ENCODE data around the gene KCTD17. TPM values are rescaled to one million over a fixed set of nuclear protein-coding genes. Genes with fewer than 3 reads are reported as not detected.

Gene KCTD17
- total RNA-seq, 1 donor from 2014 or later: 31.3 TPM

DNA sequence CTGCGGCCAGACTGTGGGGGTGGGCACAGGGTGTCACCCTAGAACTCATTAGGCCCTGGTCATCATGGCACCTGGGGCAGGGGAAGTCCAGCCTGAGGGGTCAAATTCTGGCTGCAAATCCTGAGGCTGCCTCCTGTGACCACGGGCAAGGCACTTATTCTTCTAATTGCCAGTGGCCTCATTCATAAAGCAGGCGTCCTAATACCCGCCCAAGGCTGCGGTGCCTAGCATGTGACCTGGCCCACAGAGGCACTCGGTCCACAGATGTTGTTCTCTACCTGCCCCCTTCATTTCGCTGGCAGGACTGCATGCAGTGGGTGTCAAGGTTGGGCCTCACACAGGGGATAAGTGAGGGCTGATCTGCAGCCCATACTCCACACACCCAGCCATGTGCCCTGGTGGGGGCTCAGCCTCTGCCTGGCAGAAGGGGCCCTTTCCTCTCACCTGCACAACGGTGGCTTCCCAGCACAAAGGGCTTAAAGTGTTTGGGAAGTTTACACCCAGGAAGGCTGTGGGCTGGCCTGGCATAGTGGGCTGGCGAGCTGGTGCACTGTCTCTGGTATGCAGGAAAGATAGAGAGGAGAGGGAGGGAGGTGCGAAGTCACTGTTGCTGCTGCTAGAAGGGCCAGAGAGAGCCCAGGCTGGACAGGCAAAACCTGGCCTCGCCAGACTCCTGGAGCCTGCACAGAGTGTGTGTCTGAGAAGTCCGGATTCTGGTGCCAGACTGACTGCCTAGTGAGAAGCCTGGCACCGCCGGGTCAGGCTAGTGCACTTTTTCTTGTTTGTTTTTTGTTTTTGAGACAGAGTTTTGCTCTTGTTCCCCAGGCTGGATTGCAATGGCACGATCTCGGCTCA, 28.8 kb upstream of the KCTD17 start:
- Mint-ChIP-seq H3K36me3 (ENCODE audit: low read depth, unreplicated experiment) (peaks cover 7% of the 10 kb centered on the region), H3K4me3 (ENCODE audit: unreplicated experiment) (no peak overlapping the region), H3K9me3 (ENCODE audit: unreplicated experiment) (no peaks in the 10 kb centered on the region), H3K27ac (ENCODE audit: unreplicated experiment) (no peak overlapping the region), H3K27me3 (ENCODE audit: low read depth, unreplicated experiment) (no peaks in the 10 kb centered on the region), H3K4me1 (ENCODE audit: low read depth, unreplicated experiment) (no peaks in the 10 kb centered on the region)
- H3K9me3 ChIP-seq (ENCODE audit: insufficient read depth, low read depth, low read length): no peaks in the 10 kb centered on the region
- H4K20me1 ChIP-seq (ENCODE audit: insufficient read depth, low read length): peaks cover 57% of the 10 kb centered on the region
- H3K36me3 ChIP-seq (ENCODE audit: insufficient read depth, low read length): peaks cover 7% of the 10 kb centered on the region
- no peak overlapping the region for H3K27ac ChIP-seq (ENCODE audit: low read depth, low read length)
- H3K4me1 ChIP-seq (ENCODE audit: insufficient read depth, low read length): peaks cover 11% of the 10 kb centered on the region
- H2AFZ ChIP-seq (ENCODE audit: low read depth, low read length): no peak overlapping the region
- no peak overlapping the region for H3K4me2 ChIP-seq (ENCODE audit: low read length)
- no peak for FAIRE-seq
- no peak for TF ChIP-seq EZH2 (IDR thresholded peaks at IDR 0.05; ENCODE audit: insufficient read depth, low read length)
- TF ChIP-seq, protein P1, sequence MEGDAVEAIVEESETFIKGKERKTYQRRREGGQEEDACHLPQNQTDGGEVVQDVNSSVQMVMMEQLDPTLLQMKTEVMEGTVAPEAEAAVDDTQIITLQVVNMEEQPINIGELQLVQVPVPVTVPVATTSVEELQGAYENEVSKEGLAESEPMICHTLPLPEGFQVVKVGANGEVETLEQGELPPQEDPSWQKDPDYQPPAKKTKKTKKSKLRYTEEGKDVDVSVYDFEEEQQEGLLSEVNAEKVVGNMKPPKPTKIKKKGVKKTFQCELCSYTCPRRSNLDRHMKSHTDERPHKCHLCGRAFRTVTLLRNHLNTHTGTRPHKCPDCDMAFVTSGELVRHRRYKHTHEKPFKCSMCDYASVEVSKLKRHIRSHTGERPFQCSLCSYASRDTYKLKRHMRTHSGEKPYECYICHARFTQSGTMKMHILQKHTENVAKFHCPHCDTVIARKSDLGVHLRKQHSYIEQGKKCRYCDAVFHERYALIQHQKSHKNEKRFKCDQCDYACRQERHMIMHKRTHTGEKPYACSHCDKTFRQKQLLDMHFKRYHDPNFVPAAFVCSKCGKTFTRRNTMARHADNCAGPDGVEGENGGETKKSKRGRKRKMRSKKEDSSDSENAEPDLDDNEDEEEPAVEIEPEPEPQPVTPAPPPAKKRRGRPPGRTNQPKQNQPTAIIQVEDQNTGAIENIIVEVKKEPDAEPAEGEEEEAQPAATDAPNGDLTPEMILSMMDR (IDR thresholded peaks at IDR 0.05; ENCODE audit: insufficient read depth, low read depth, low read length): no peak
- no peak overlapping the region for H3K9ac ChIP-seq (ENCODE audit: low read length)
- peaks cover 29% of the 10 kb centered on the region for H3K79me2 ChIP-seq (ENCODE audit: insufficient read depth, low read length)
- no peak for DNase-seq (ENCODE audit: low read depth)
- no peaks in the 10 kb centered on the region for H3K27me3 ChIP-seq (ENCODE audit: insufficient read depth, low read length)
- H3K4me3 ChIP-seq (ENCODE audit: insufficient read depth, low read depth, low read length): no peak overlapping the region

DNA sequence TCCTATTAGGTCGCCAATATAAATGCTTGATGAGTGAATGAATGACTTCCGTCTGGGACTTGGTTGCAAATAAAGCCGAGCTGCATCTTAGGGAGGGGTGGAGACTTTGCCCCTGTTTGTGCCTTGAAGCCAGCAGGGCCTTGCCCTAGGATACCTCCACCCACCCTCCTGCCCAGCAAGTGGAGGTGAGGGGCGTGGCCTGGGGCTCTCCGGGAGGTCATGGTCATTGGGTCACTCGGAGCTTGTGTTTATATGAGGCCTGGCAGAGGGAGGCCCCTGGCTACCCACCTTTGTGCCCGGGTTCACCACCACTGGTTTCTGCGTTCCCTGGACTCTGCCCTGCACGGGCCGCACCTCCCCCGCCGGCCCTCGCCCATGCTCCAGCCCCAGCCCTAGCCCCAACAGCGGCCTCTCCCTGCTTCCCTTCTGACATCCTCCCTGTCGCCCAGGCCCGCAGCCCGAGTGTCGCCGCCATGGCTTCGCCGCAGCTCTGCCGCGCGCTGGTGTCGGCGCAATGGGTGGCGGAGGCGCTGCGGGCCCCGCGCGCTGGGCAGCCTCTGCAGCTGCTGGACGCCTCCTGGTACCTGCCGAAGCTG, 27.7 kb upstream of the KCTD17 start:
- Histone ChIP-seq H3K4me3 (ENCODE audit: insufficient read depth, low read depth, low read length) (no peak overlapping the region), H3K4me2 (ENCODE audit: low read length) (no peak overlapping the region), H3K27me3 (ENCODE audit: insufficient read depth, low read length) (no peaks in the 10 kb centered on the region), H3K27ac (ENCODE audit: low read depth, low read length) (no peak overlapping the region), H3K4me1 (ENCODE audit: insufficient read depth, low read length) (peaks cover 6% of the 10 kb centered on the region), H3K36me3 (ENCODE audit: insufficient read depth, low read length) (peaks cover 7% of the 10 kb centered on the region), H3K9ac (ENCODE audit: low read length) (no peak overlapping the region), H4K20me1 (ENCODE audit: insufficient read depth, low read length) (peaks cover 49% of the 10 kb centered on the region), H2AFZ (ENCODE audit: low read depth, low read length) (no peak overlapping the region), H3K79me2 (ENCODE audit: insufficient read depth, low read length) (peaks cover 18% of the 10 kb centered on the region), H3K9me3 (ENCODE audit: insufficient read depth, low read depth, low read length) (no peaks in the 10 kb centered on the region)
- no peak overlapping the region for H3K4me3 Mint-ChIP-seq (ENCODE audit: unreplicated experiment)
- no peak overlapping the region for H3K27ac Mint-ChIP-seq (ENCODE audit: unreplicated experiment)
- no peak for DNase-seq (ENCODE audit: low read depth)
- no peaks in the 10 kb centered on the region for H3K9me3 Mint-ChIP-seq (ENCODE audit: unreplicated experiment)
- H3K36me3 Mint-ChIP-seq (ENCODE audit: low read depth, unreplicated experiment): peaks cover 7% of the 10 kb centered on the region
- FAIRE-seq: no peak
- no peaks in the 10 kb centered on the region for H3K4me1 Mint-ChIP-seq (ENCODE audit: low read depth, unreplicated experiment)
- no peaks in the 10 kb centered on the region for H3K27me3 Mint-ChIP-seq (ENCODE audit: low read depth, unreplicated experiment)
- TF ChIP-seq EZH2 (IDR thresholded peaks at IDR 0.05; ENCODE audit: insufficient read depth, low read length): no peak
- TF ChIP-seq, protein P1 (IDR thresholded peaks at IDR 0.05; ENCODE audit: insufficient read depth, low read depth, low read length): no peak

Data from astrocyte (in vitro differentiated cells and primary cell).